ENCODE measurements around the gene RPIA.

Gene RPIA

DNA sequence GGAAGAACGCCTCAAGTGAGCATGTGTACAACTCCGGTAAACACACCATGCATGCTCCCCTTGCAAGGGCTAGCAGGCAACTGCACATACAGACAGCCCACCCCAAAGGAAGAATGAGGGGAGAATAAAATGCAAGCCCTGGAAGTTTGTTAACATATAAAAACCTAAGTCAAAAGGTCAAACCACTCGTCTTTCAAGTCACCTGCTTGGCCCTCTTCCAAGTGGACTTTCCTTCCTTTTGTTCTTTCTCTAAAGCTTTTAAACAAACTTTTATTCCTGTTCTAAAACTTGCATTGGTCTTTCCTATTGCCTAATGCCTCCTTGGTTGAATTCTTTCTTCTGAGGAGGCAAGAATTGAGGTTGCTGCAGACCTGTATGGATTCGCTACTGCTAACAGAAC, 5.2 kb upstream of the RPIA start:
- FAIRE-seq, result no peak

DNA sequence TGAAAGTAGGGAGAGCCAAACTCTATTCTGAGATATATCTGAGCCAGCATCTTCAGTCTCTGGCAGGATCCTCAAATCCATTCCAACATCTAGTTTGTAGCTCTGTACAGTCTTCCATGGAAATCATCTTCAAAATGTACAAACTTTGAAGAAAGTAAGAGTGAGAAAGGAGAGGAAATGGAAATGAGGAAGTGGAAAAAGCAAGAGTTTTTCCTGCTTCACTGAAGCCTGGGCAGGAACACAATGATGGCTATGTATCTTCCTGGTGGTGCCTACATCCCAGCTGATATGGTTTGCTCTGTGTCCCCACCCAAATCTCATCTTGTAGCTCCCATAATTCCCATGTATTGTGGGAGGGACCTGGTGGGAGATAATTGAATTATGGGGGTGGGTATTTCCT, 4.1 kb upstream of the RPIA start:
- FAIRE-seq, result no peak

DNA sequence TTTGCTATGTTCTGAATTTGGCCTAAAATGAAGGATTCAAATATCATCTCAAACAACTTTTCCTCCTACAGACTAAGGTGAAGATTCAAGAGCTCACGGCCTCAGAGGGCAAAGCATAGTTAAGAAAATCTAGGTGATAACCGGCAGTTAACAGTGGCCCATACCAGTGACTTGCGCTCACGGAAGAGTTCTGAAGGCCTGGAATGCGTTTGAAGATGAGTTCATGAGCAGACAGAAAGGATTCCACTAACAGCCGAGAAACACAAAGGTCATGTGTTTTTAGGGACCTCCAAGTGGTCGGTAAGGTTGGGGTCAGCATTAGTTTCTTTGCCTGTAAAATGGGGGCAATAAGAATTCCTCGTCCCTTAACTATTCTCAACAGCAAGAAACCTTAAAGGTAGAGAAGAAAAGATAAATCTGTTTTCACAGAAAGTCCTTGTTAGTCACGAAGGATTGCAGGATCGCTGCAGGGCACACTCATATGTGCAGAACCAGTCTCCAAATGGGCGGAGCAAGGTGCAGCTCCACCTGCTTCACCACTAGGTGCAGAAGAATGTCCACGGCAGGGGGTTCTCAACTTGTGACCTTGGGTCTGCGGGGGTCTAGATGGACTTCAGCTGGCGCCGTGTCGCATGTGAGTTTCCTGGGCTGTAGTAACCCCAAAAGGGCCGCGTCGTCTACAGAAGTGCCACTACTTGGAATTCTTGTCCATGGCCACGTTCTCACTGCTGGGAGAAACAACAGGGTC, 708 bp upstream of the RPIA start:
- FAIRE-seq, result no peak

DNA sequence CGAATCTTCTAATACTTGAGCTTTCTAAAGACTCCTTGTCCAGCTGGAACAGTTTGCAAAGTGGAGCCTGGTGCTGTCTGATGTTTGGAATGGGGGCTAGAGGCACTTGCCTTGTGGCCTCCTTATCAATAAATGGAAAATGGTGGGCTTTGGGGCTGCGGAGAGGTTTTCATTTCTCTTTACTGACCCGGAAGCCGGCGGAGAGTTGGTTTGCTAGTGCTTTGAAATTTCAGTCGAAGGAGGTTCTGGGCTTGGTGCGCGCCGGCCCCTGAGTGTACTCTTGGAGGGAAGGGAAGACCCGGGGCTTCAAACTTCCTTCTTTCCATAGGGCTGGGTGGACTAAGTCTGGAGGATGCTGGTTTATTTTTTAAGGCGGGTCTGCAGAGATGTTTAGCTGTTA, 714 bp downstream of the RPIA start:
- no peak for FAIRE-seq

DNA sequence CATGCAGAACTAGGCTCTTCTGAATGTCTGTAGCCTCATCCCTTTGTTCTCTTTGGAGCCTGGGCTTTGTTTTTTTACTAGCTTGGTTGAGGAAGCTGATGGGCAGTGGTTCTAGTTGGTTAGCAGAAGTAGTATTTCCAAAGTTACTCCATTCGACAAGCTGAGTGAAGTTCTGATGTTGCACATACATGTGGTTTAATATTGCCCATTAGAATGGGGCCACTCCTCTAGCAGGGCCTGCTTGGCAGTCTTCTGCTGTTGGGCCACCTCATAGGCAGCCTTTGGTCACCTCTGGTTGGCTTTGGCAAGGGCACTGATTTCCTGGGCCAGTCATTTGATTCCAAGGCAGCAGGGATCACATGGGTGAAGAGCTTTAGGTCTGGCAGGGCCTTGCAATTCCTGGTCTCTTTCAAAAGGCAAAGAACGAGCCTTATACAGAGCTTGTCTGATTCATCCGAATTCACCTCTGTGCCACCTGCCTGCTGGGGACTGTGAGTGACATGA, 2.5 kb downstream of the RPIA start:
- no peak for FAIRE-seq

DNA sequence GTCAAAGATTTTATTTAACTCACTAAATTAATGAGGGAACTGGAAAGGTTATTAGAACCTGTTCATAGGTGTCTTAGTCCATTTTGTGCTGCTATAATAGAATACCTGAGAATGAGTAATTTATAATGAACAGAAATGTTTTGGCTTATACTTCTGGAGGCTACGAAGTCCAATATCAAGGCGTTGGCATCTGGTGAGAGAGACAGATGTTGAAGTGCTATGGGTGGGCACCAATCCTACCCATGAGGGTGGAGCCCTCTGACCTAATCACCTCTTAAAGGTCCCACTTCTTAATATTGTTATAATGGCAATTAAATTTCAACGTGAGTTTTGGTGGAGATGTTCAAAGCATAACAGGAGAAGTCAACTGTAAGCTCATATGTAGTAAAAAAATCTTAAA, 5.1 kb downstream of the RPIA start:
- FAIRE-seq, result no peak

DNA sequence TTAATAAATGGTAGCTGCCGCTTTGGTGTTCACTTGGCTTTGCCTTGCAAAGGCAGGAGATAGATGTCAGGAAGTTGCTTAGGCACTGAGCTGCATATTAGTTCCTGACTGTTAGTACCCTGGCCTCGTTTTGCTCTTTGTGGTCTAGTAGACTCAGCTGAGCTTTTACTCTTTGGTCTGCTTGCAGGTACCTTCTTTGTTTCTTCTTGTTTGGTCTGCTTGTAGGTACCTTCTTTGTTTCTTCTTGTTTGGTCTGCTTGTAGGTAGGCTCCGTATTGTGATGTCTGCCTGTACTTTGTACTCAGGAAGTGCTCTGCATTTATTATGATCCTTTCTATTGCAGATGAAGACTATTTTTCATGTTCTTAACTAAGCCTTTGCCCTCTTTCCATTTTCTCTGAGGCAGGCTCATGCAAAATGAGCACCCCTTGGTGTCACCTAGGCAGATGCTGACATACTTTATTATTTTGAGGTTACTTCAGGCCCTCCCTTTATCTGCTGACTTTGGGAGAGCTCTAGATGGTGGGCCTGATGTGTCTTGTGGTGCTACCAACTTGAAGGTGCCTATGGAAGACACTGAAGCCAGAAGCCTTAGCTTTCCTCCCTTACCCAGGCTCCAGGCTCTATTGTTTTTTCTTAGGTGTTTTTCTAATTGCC, 6.0 kb downstream of the RPIA start:
- FAIRE-seq, result no peak

DNA sequence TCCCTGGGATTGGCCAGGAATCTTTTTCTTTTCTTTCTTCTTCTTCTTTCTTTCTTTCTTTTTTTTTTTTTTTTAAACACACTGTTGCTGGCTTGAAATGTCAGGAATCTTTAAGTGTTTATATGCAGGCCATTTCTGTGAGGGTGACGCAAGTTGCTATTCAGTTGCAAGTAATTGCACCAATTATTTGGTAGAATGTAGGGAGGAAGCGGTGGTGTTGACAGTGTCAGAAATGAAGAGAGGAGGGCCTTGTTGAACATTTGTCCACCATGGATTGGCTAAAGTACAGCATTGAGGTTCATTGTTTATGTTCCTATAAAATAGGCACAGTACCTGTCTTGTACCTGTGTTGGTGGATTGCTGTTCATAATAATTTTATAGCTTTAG, 6.5 kb downstream of the RPIA start:
- FAIRE-seq, result no peak

DNA sequence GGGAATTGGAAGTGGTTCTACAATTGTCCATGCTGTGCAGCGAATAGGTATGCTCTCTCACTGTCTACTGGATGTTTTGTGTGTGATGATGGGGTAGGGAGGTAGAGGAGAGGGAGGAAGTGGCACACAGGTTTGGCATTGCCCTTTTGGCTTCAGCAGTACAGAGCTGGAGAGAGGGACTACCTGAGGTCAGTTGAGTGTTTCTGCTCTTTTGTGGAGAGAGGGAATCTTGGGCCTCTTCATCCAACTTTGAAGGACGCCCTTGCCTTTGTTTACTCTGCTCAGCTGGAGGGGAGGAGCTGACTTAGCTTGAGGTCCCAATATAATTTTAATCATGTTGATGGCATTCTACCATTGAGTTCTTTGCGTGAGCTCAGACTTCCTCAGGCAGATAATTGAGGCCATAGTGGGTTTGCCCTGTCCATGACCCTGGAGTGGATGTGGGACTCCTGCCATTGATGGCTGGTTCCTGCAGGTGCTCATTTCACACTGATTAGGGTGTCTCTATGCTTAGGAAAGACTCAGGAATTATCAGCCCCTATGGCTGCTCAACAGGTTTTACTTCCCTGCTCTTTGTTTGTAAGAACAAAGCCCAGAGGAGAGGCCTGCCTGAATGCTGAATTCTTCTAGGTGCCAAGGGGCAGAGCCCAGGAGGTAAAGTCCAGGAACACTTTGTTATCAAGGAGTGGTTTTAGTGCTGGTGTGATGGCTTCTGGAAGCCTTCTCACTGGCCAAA, 7.2 kb downstream of the RPIA start:
- FAIRE-seq, result no peak

DNA sequence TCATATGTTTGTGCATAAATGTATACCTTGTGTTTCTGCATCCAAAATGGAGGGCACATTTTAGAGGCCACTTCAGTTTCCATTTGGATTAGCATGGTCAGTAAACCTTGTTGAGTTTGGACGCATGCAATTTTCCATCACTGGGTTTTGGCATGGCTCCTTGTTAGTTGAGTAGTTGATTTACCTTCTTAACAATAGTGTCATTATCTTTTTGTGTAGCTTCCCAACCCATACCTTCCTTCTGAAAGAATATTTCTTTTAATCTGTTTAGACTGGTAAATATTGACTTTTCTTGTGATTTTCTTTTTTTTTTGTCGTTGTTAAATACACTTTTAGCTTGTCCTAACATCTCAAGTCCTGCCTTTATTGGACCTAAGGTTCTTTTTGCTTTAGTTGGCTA, 15.5 kb downstream of the RPIA start:
- FAIRE-seq, result no peak

DNA sequence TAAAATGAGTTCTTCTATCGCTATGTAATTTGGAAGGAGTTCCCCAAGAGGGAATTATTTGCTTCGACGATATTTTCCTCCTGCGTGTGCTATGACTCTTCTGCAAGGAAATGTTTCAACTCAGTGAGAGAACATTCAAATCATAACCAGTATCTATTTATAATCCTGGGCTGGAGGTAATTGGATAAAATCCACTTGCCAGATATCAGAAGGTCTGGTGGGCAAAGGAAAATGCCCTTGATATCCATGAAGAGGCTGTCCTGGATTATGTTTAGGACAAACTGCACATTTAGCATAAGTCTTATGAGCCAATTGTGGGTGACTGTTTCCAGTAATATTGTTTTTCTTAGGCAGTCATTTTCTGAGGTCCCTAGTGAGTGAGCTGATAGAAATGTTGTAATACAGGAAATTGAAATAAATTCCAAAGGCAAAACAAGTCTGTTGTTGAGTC, 17.7 kb downstream of the RPIA start:
- no peak for FAIRE-seq

DNA sequence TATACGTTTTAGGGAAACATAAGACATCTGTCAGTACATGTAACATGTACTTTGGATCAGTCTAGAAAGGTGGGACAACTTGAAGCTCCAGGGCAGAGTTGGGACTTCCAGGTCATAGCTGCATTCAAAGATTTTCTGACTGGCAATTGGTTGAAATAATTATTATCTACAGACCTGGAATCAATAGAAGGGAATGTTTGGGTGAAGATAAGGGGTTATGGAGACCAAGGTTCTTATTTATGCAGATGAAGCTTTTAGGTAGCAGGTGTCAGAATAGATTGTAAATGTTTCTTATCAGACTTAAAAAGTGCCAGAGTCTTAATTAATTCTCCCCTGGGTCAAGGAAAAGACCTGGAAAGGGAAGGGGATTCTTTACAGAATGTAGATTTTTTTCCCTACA, 19.8 kb downstream of the RPIA start:
- FAIRE-seq, result no peak

DNA sequence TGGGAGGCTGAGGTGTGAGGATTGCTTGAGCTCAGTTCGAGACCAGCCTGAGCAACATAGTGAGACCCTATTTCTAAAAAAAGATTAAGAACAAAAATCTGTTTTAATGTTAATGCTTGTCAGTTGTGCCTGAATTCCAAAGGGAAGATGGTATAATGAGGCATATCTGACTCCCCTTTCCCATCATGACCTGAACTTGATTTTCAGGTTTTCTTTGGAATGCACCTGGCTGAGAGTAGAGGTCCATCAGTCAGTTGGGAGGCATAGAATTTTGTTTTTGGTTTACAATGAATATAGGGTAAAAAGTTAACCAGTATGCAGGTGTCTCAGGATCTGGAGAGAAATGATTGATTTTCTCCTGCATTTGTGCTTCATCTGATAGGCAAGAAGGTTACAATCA, 20.4 kb downstream of the RPIA start:
- FAIRE-seq, result no peak

DNA sequence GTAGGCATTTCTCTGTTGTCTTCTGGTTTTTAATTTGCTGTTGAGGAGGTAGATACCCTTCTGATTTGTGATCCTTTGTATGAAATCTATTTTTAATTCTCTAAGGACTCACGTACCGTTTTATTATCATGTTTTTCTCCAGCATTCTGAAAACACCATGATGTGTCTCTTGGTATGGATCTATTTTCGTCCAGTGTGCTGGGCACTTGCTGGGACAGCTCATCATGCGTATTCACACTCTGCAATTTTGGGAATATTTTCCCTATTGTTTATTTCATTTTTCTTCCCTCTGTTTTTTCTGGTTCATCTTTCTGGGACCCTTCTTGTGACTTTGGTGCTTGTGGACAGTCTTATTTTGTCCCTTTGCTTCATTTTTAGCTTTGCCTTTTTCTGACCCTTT, 21.9 kb downstream of the RPIA start:
- FAIRE-seq, result no peak

DNA sequence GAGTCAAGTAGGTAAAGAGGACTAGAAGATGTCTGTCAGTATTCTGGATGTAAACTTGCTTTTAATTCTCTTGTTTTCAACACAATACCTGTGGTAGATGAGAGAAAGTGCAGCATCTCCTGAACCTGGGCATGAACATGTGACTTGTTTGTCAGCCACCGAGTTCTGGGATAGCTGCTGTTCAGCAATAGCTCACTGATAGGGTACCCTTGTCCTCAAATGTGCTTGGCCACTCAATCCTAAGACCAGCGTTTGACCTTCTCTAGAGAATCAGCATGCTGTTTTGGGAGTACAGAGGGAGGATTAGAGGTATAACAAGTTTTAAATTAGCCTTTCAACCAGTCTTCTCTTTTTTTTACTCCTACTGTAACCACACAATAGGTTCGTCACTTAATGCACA, 23.2 kb downstream of the RPIA start:
- FAIRE-seq, result no peak

DNA sequence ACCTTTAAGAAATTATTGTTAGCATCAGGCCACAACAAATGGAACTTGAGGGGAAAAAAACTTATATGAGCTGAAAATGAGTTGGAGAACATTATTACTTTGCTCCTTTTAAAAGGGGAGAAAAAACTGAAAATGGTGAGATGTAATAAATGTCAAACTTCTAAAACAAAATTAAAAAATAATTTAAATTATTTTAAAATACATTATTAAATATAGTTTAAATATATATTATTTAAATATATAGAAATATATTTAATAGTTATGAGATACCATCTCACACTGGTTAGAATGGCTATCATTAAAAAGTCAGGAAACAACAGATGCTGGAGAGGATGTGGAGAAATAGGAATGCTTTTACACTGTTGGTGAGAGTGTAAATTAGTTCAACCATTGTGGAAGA, 28.9 kb downstream of the RPIA start:
- FAIRE-seq, result no peak

DNA sequence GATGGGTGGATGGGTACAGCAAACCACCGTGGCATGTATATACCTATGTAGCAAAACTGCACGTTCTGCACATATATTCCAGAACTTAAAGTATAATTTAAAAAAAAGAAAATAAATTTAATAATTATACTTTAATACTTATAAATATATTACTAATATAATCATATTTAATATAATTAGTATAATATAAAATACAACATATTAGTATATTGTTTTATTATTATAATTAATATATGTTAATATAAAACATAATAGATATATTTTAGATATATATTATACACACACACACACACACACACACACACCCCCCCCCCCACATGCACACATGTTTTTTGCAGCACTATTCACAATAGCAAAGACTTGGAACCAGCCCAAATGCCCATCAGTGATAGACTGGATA, 29.8 kb downstream of the RPIA start:
- no peak for FAIRE-seq

DNA sequence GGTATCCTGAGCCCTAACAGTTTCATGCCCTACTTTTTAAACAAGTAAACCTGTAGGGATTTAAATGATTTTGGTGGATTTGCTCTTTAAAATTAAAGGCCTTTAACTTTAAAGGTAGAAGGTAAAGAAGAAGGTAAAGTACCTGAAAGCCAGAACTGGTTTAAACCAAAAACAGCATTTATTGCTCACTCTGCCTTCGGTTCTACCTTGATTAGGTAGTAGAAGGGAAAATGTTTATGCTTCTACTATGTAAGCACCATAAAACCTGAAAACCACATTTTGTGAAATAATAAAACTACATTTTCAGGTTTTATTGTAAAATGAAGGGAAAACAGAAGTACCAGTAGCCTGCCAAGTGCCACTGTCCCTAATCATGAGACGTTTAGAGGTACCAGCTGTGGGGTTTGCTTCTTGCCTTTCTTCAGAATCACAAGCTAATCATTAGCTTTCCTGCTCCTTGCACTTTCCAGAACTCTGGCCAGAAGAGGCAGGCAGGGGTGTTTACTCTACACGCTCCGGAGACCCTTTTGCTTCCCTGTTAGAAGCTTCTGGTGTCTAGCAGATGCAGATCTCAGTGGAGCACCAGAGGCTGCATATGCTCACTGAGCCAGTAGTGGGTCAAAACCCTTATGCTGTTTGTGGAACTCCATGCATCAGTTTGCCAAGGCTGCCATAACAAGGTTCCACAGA, 33.3 kb downstream of the RPIA start:
- no peak for FAIRE-seq

DNA sequence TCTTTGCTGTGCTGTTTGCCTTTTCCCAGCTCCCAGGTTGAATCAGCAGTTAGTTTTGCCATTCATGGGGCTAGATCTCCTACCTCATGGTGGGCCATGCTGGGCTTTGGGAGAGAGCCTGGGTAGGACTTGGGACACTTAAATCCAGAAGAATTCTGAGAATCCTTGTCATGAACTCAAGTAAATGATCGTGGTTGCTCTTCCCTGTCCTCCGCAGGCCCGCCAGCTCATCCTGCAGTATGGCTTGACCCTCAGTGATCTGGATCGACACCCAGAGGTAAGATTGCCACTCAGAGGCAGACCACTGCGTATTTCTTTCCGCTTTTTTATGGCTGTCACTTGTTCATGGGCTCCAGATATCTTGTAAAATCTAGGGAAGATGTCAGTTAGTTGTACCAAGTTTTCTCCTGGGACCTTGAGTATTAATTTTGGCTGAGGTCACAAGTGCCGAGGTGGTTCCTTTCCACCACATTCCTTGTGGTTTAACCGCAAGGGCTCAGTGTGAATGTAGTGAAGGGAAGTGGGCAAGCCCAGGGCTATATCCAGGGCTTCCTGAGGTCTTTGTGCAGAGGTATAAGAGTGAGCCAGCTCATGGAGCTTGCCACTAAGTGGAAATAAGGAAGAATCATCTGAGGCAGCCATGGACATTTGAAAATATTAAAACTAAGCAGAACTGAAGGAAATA, 37.7 kb downstream of the RPIA start:
- FAIRE-seq, result no peak

DNA sequence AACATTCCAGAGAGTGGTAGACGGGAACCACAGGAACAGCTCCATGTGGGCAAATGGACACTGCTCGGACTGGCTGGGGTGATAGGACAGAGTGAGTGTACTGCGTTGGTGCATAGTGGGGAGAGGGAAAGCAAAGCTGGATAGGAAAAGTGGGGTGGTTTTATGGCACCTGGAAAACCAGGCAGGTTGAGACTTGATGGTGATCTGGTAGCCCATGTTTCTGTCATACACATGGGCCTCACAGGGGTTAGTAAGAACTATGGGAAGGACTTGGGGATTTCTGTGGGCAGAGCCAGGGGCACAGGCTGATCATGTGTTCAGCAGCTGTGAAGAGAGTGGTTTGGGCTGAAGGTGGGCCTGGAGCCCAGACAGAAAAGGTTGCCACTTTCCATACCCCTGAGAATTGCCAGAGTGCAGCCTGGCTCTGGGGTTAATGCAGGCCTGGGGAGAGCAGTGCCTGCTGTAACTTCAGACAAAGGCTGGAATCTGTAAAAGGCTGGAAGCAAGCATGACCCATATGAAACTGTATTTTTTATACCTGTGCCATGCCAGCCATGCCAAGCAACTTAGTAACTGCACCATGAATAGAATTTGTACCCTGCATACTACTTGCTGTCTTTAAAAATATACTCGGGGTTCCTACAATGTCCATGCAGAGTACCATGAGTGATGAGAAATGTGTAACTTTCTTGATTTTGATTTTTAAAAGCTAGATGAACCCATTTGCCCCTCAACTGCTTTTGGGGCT, 41.9 kb downstream of the RPIA start:
- FAIRE-seq, result no peak

DNA sequence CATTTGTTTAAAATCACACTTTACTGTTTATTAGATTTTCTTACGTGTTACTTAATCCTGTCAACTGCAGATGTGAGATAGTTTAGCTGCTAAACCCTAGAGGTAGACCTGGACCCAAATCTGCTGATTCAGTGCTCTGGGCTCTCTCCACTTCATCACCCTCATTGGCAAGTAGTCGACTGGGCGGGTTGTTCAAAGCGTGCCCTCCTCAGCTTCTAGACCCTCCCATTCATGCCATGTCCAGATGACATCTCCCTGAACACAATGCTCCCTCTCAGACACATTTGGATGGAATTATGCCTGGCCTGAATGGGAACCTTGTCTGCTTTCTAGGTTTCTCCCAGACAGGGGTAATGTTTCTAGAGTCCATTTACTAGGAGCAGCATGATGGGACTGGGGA, 43.7 kb downstream of the RPIA start:
- no peak for FAIRE-seq

DNA sequence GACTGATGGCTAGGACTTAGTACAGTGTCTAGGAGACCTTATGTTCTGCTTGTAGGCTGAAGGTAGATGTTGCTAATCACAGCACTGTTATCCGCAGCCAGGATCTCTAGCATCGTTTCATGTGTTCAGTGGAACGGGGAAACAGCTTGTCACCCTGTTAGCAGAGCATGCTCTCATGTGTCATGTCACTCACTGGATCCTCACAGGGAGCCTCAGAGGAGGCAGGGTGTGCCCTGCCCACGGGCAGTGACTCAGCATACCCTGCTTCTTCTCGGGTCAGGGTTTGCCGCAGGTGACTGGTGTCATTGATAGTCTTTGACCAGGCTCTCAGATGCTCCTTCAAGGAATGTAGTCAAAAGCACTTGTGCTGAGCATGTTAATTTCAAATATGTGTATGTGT, 44.4 kb downstream of the RPIA start:
- no peak for FAIRE-seq

All from islet of Langerhans (tissue), 1 donor.